LNCaP clone FGC (cell line): ENCODE measurements around the gene ATP11C.

ENCODE experiments used
- DNase-seq: peaks from one replicate; pipeline ENCODE4 v3.0.0-alpha.2; 2011; ENCODE audit warnings: low read depth
- H3K4me3 ChIP-seq: 2 replicates; pipeline ENCODE4 v1.5.1; 2011; ENCODE audit warnings: mild to moderate bottlenecking, low read depth, low read length, control low read depth
- TF ChIP-seq, protein P1 (sequence below): IDR thresholded peaks from 2 replicates; pipeline ENCODE4 v1.5.1; 2012; ENCODE audit warnings: mild to moderate bottlenecking; ENCODE audit not compliant: control insufficient read depth, insufficient read depth; ENCODE audit errors: extremely low read depth

ATP11C gene

GRCh38 chrX:139725720-139726119 is 207.1 kb downstream of the ATP11C start:
- H3K4me3 ChIP-seq = no peak overlapping the region

DNA sequence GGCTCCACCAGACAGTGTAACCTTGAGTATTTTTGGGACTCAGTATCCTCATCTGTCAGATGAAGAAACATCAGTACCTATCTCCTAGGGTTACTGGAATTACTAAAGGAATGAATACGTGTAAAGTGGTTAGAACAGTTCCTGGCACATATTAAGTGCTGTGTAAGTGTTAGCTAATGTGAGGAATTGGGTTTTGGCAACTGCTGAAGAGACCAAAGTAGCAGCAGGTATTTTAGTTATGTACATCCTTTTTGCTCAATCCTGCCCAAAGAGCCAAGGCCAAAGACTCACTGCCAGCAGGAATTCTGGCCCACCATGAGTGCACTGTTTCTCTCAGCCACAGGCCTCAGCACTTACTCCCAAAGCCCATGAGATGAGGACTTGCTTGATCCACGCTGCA is 208.2 kb downstream of the ATP11C start:
- no peak overlapping the region for H3K4me3 ChIP-seq
- no peak for DNase-seq
- TF ChIP-seq, protein P1, sequence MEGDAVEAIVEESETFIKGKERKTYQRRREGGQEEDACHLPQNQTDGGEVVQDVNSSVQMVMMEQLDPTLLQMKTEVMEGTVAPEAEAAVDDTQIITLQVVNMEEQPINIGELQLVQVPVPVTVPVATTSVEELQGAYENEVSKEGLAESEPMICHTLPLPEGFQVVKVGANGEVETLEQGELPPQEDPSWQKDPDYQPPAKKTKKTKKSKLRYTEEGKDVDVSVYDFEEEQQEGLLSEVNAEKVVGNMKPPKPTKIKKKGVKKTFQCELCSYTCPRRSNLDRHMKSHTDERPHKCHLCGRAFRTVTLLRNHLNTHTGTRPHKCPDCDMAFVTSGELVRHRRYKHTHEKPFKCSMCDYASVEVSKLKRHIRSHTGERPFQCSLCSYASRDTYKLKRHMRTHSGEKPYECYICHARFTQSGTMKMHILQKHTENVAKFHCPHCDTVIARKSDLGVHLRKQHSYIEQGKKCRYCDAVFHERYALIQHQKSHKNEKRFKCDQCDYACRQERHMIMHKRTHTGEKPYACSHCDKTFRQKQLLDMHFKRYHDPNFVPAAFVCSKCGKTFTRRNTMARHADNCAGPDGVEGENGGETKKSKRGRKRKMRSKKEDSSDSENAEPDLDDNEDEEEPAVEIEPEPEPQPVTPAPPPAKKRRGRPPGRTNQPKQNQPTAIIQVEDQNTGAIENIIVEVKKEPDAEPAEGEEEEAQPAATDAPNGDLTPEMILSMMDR = no peak

More at GRCh38 chrX:139725720-139726119, 207.1 kb downstream of the ATP11C start:
- DNase-seq = no peak
- TF ChIP-seq, protein P1 = no peak

GRCh38 chrX:139720979-139721378 is 211.9 kb downstream of the ATP11C start:
- TF ChIP-seq, protein P1 = no peak
- DNase-seq = no peak
- no peak overlapping the region for H3K4me3 ChIP-seq

GRCh38 chrX:139720136-139720535 is 212.7 kb downstream of the ATP11C start:
- DNase-seq = no peak
- TF ChIP-seq, protein P1 = no peak

DNA sequence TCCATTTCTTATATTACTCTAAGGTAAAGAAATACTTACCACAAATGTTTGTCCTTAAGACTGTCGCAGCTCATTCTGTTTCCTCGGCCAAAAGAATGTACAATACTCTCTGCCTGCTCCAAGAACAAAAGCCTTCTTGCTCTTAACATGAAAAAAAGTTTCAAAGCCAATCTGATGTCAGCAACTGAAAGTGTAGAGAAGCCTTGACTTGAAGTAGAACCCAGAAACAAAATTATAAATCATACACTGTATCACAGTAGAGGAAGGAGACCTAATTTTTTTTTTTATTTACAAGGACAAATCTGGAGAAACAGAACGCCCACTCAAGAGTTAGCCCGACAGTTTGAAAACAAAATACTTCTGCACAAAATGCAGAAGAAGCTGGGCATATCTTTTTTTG is 224.8 kb downstream of the ATP11C start, which contains the start of gene MCF2:
MCF2 (minus strand) TSS at position 101 of the 400 bp plus-strand sequence. CDS start 56,423 bp downstream, outside the sequence.
- DNase-seq = no peak
- H3K4me3 ChIP-seq = no peak within 1 kb of the TSS
- TF ChIP-seq, protein P1 = no peak

More at GRCh38 chrX:139720136-139720535, 212.7 kb downstream of the ATP11C start:
- no peak overlapping the region for H3K4me3 ChIP-seq

DNA sequence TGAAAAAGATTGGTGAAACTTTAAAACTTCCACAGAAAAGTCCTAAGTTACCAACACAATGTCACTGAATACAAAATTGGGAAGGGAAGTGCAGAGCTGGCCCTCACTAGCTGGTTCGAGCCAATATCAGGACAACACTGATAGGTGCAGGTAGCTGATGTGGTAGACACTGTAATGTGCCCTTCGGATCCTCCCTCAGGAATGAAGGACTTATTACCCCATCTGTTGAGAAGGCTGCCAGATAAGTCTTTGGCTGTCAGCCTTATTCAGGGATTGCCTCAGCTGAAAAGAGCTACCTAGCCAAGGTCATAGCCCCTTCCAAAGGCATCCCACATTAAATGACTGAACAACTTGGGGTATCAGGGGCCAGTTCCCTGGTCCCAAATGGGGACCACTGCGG is 230.2 kb downstream of the ATP11C start:
- no peak for DNase-seq
- TF ChIP-seq, protein P1 = no peak
- no peak overlapping the region for H3K4me3 ChIP-seq

DNA sequence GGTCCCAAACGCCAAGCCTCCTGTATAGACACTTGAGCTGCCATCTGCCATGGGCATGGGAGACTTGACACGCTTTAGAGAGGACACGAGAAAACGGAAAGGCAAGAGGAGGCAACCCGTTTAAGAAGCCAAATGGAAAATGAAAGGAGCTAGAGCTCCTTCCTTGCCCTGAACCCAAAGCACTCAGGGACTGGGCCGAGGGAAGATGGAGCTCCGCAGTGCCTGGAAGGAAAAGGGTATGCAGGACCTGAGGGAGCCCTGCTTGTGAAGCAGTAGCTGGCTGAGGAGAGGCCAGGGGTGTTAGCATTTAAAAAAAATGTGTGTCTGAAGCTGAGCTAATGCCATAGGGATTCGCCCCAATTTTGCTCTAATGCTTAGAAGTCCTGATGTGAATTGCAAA is 239.9 kb downstream of the ATP11C start:
- H3K4me3 ChIP-seq = no peak overlapping the region
- DNase-seq = no peak
- TF ChIP-seq, protein P1 = no peak
